NOMO-1 (cell line): ENCODE data around the gene NR3C1.

Experiments
- DNase-seq, 2 experiments: peaks; one replicate each; lab custom pipeline; 2025; ENCODE audit not compliant: unreplicated experiment in 2 of 2; lab: John Stamatoyannopoulos, UW

Gene NR3C1

GRCh38 chr5:143239882-143240518 lies 163.5 kb downstream of the NR3C1 start:
- no peak for DNase-seq

GRCh38 chr5:143238620-143239019 lies 164.9 kb downstream of the NR3C1 start:
- DNase-seq, result no peak

GRCh38 chr5:143237664-143238063 lies 165.8 kb downstream of the NR3C1 start:
- no peak for DNase-seq

GRCh38 chr5:143236682-143237081 lies 166.8 kb downstream of the NR3C1 start:
- DNase-seq, result no peak

- no peak for DNase-seq
Observed at GRCh38 chr5:143235423-143235822, 168.1 kb downstream of the NR3C1 start.

GRCh38 chr5:143234162-143234842 lies 169.2 kb downstream of the NR3C1 start:
- no peak for DNase-seq

- no peak for DNase-seq
Observed at GRCh38 chr5:143233031-143233430, 170.5 kb downstream of the NR3C1 start.

GRCh38 chr5:143231973-143232812 lies 171.3 kb downstream of the NR3C1 start:
- no peak for DNase-seq

GRCh38 chr5:143231416-143231815 lies 172.1 kb downstream of the NR3C1 start:
- no peak for DNase-seq

GRCh38 chr5:143230676-143230996 lies 172.8 kb downstream of the NR3C1 start:
- DNase-seq, result no peak

- peak in 1 of 2 experiments; percentile 38 for DNase-seq
Observed at GRCh38 chr5:143229896-143230675, 173.4 kb downstream of the NR3C1 start.

GRCh38 chr5:143229426-143229895 lies 174.0 kb downstream of the NR3C1 start:
- no peak for DNase-seq

- no peak for DNase-seq
Observed at GRCh38 chr5:143228597-143229293, 174.7 kb downstream of the NR3C1 start.
